RCC 7860 (cell line): ENCODE data around the gene ZNF385D.
A peak's percentile ranks its signal among the peaks of the same experiment; 100 is the strongest.

Experiments
- DNase-seq: peaks from one replicate; pipeline ENCODE4 v3.0.0-alpha.2; 2015; ENCODE audit warnings: low spot score
- FAIRE-seq: peaks from 2 replicates; lab custom pipeline; 2012; peaks lifted over from hg19 to GRCh38; lab: Jason Lieb, UNC

Gene ZNF385D

GRCh38 chr3:21682206-21682605 lies 68.8 kb downstream of the ZNF385D start:
- no peak for DNase-seq
- no peak for FAIRE-seq

GRCh38 chr3:21673393-21673792 lies 77.6 kb downstream of the ZNF385D start:
- FAIRE-seq = peak; percentile 59
- peak; percentile 39 for DNase-seq

GRCh38 chr3:21672303-21672702 lies 78.7 kb downstream of the ZNF385D start:
- peak; percentile 96 for FAIRE-seq
- peak; percentile 84 for DNase-seq

- DNase-seq (no peak), FAIRE-seq (no peak)
Measured at GRCh38 chr3:21670386-21670785, 80.6 kb downstream of the ZNF385D start.

- DNase-seq (no peak), FAIRE-seq (no peak)
Measured at GRCh38 chr3:21668012-21668411, 83.0 kb downstream of the ZNF385D start.

- FAIRE-seq (no peak), DNase-seq (no peak)
Measured at GRCh38 chr3:21665444-21666100, 85.4 kb downstream of the ZNF385D start.

GRCh38 chr3:21664996-21665395 lies 86.0 kb downstream of the ZNF385D start:
- FAIRE-seq (no peak), DNase-seq (no peak)

GRCh38 chr3:21662403-21662802 lies 88.6 kb downstream of the ZNF385D start:
- FAIRE-seq = no peak
- no peak for DNase-seq

GRCh38 chr3:21654662-21655061 lies 96.3 kb downstream of the ZNF385D start:
- FAIRE-seq (no peak), DNase-seq (peak; percentile 8)

- no peak for FAIRE-seq
- no peak for DNase-seq
Measured at GRCh38 chr3:21654241-21654640, 96.8 kb downstream of the ZNF385D start.

- FAIRE-seq (no peak), DNase-seq (no peak)
Measured at GRCh38 chr3:21649519-21649918, 101.5 kb downstream of the ZNF385D start.

GRCh38 chr3:21647961-21648360 lies 103.0 kb downstream of the ZNF385D start:
- FAIRE-seq = no peak

GRCh38 chr3:21645121-21645897 lies 105.7 kb downstream of the ZNF385D start:
- no peak for DNase-seq
- no peak for FAIRE-seq

More at GRCh38 chr3:21647961-21648360, 103.0 kb downstream of the ZNF385D start:
- no peak for DNase-seq

GRCh38 chr3:21644268-21644667 lies 106.7 kb downstream of the ZNF385D start:
- no peak for FAIRE-seq
- DNase-seq = no peak

- no peak for DNase-seq
- no peak for FAIRE-seq
Measured at GRCh38 chr3:21643752-21644151, 107.3 kb downstream of the ZNF385D start.

- DNase-seq (no peak), FAIRE-seq (no peak)
Measured at GRCh38 chr3:21642433-21642832, 108.6 kb downstream of the ZNF385D start.

- FAIRE-seq = no peak
- DNase-seq = no peak
Measured at GRCh38 chr3:21641959-21642358, 109.1 kb downstream of the ZNF385D start.

- no peak for DNase-seq
- FAIRE-seq = no peak
Measured at GRCh38 chr3:21638488-21638887, 112.5 kb downstream of the ZNF385D start.

- no peak for FAIRE-seq
- DNase-seq = no peak
Measured at GRCh38 chr3:21634112-21634511, 116.9 kb downstream of the ZNF385D start.

- DNase-seq (no peak), FAIRE-seq (no peak)
Measured at GRCh38 chr3:21624524-21624923, 126.5 kb downstream of the ZNF385D start.

GRCh38 chr3:21621181-21621651 lies 129.8 kb downstream of the ZNF385D start:
- FAIRE-seq (no peak), DNase-seq (no peak)

GRCh38 chr3:21620511-21621155 lies 130.4 kb downstream of the ZNF385D start:
- no peak for DNase-seq
- FAIRE-seq = no peak
